Measurements from ENCODE around the gene TMEM44.
"Not testable (repeated sequence)": the region's sequence is repeated elsewhere in the genome, so short reads cannot be mapped to it uniquely, and the experiment has no call there.

TMEM44 gene

DNA sequence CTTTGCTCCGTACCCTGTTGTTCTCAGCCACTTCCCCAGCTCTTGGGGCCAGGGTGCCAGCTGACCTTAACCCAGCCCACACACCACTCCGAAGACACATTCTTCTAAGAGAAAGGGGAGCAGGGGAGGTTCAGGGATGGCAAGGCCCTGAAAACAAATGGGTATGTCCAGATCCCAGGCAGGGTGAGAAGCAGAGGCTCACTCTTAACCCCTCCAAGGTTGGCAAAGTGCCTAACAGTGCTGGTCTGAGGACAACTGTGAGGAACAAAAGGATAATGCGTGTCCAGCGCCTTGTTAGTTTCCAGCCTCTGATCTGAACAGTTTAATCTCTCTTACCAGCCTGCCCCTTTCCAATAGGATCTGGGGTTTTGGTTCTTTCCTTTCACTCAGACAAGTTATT lies 1.5 kb downstream of the TMEM44 start:
- no peaks in the 10 kb centered on the region for H3K9me3 ChIP-seq (ENCODE audit: insufficient read depth, low read length)
- H2AFZ ChIP-seq (ENCODE audit: low read depth, low read length) = no peak overlapping the region
- H3K79me2 ChIP-seq (ENCODE audit: low read length) = no peaks in the 10 kb centered on the region
- H3K27me3 ChIP-seq (ENCODE audit: low read depth, low read length) = no peaks in the 10 kb centered on the region
- peaks cover 6% of the 10 kb centered on the region for H3K36me3 ChIP-seq (replicated peaks; ENCODE audit: low read depth, low read length)
- no peak overlapping the region for H3K4me3 ChIP-seq (ENCODE audit: low read length)
- no peaks in the 10 kb centered on the region for H4K20me1 ChIP-seq (ENCODE audit: insufficient read depth, low read length)
- H3K4me2 ChIP-seq (ENCODE audit: low read length) = no peak overlapping the region
- TF ChIP-seq, protein P1, sequence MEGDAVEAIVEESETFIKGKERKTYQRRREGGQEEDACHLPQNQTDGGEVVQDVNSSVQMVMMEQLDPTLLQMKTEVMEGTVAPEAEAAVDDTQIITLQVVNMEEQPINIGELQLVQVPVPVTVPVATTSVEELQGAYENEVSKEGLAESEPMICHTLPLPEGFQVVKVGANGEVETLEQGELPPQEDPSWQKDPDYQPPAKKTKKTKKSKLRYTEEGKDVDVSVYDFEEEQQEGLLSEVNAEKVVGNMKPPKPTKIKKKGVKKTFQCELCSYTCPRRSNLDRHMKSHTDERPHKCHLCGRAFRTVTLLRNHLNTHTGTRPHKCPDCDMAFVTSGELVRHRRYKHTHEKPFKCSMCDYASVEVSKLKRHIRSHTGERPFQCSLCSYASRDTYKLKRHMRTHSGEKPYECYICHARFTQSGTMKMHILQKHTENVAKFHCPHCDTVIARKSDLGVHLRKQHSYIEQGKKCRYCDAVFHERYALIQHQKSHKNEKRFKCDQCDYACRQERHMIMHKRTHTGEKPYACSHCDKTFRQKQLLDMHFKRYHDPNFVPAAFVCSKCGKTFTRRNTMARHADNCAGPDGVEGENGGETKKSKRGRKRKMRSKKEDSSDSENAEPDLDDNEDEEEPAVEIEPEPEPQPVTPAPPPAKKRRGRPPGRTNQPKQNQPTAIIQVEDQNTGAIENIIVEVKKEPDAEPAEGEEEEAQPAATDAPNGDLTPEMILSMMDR (IDR thresholded peaks at IDR 0.05; ENCODE audit: low read depth, low read length) = no peak
- TF ChIP-seq EZH2phosphoT487 (IDR thresholded peaks at IDR 0.05; ENCODE audit: low read depth) = no peak
- no peak overlapping the region for H3K27ac ChIP-seq (ENCODE audit: low read length)
- H3K9ac ChIP-seq (ENCODE audit: low read length) = no peak overlapping the region
- H3K4me1 ChIP-seq (ENCODE audit: low read length) = peaks cover 4% of the 10 kb centered on the region; the same call in 1 of the 2 replicates

DNA sequence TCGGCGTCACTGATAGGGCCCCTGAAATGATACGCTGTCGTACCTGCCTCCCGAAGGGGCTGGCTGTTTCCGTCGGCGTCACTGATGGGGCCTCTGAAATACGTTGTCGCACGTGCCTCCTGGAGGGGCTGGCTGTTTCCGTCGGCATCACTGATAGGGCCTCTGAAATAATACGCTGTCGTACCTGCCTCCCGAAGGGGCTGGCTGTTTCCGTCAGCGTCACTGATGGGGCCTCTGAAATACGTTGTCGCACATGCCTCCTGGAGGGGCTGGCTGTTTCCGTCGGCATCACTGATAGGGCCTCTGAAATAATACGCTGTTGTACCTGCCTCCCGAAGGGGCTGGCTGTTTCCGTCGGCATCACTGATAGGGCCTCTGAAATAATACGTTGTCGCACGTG lies 2.5 kb downstream of the TMEM44 start:
- H3K4me1 ChIP-seq (ENCODE audit: low read length) = not testable (repeated sequence)

DNA sequence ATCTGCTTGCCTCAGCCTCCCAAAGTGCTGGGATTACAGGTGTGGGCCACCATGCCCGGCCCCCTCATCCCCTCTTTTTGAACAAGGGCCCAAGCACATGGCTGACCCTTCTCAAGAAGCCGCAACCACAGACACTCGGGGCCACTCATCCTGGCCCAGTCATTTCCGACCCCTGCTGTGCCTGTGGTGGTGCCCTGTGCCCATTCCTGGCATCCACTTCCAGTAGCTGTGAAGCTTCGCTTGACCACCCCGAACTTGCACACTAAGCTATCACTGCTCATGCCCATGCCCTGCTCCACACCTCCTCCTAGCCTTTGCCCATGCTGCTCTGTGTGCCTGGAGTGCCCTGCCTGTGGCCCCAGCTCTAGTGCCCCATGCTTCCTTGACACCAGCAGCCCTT lies 8.3 kb downstream of the TMEM44 start:
- Histone ChIP-seq H3K79me2 (ENCODE audit: low read length) (no peaks in the 10 kb centered on the region), H3K36me3 (replicated peaks; ENCODE audit: low read depth, low read length) (peaks cover 9% of the 10 kb centered on the region)
- no peak for TF ChIP-seq EZH2phosphoT487 (IDR thresholded peaks at IDR 0.05; ENCODE audit: low read depth)
- TF ChIP-seq, protein P1 (IDR thresholded peaks at IDR 0.05; ENCODE audit: low read depth, low read length) = no peak

More for the DNA sequence above, 2.5 kb downstream of the TMEM44 start:
- H3K4me2 ChIP-seq (ENCODE audit: low read length); H3K4me3 ChIP-seq (ENCODE audit: low read length); H3K9ac ChIP-seq (ENCODE audit: low read length); H4K20me1 ChIP-seq (ENCODE audit: insufficient read depth, low read length); H3K36me3 ChIP-seq (replicated peaks; ENCODE audit: low read depth, low read length); H2AFZ ChIP-seq (ENCODE audit: low read depth, low read length); H3K27me3 ChIP-seq (ENCODE audit: low read depth, low read length); H3K79me2 ChIP-seq (ENCODE audit: low read length); H3K9me3 ChIP-seq (ENCODE audit: insufficient read depth, low read length); H3K27ac ChIP-seq (ENCODE audit: low read length): not testable (repeated sequence)

DNA sequence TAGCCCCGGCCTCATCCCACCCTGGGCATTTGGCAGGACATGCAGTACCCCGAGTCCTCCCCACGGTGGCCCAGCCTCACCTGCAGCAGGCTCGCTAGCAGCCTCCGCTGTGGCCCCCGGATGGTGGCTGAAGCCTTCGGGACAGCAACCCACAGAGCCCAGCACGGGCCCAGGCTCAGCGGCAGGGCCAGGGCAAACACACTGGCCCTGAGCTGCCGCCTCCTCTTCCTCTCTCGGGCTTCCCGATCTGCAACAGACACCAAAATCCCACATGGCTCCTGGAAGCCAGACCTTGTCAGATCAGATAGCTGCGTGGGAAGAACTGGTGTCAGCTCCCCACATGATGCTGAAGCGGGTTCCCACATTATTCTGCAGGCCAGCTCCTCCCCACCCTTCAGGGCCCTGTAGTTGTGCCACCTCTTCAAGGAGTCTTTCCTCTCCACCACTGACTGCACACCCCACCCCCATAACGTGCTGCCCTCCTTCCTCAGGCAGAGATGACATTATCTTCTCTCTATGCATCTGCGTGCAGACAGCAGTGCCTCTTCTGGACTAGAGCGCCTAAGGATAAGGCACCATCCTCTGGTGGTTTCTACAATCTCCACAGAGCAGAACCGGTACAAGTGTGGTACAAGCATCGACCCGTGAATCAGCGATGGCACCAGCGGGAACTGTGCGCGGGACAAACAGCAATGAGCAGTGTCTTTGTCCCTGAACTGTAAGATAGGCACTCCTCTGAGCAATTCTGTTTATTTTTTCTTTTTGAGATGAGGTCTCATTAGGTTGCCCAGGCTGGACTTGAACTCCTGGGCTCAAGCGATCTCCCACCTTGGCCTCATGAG lies 9.5 kb downstream of the TMEM44 start:
- Histone ChIP-seq H3K9ac (ENCODE audit: low read length) (no peak overlapping the region), H2AFZ (ENCODE audit: low read depth, low read length) (no peak overlapping the region), H4K20me1 (ENCODE audit: insufficient read depth, low read length) (no peaks in the 10 kb centered on the region), H3K36me3 (replicated peaks; ENCODE audit: low read depth, low read length) (peaks cover 6% of the 10 kb centered on the region), H3K4me2 (ENCODE audit: low read length) (no peak overlapping the region), H3K4me3 (ENCODE audit: low read length) (no peak overlapping the region), H3K27me3 (ENCODE audit: low read depth, low read length) (no peaks in the 10 kb centered on the region), H3K27ac (ENCODE audit: low read length) (no peak overlapping the region), H3K79me2 (ENCODE audit: low read length) (no peaks in the 10 kb centered on the region), H3K9me3 (ENCODE audit: insufficient read depth, low read length) (no peaks in the 10 kb centered on the region), H3K4me1 (ENCODE audit: low read length) (no peaks in the 10 kb centered on the region)
- TF ChIP-seq, protein P1 (IDR thresholded peaks at IDR 0.05; ENCODE audit: low read depth, low read length) = no peak
- TF ChIP-seq EZH2phosphoT487 (IDR thresholded peaks at IDR 0.05; ENCODE audit: low read depth) = no peak

More for the DNA sequence above, 8.3 kb downstream of the TMEM44 start:
- Histone ChIP-seq H3K9me3 (ENCODE audit: insufficient read depth, low read length) (no peaks in the 10 kb centered on the region), H3K4me1 (ENCODE audit: low read length) (no peaks in the 10 kb centered on the region), H3K27ac (ENCODE audit: low read length) (no peak overlapping the region), H4K20me1 (ENCODE audit: insufficient read depth, low read length) (no peaks in the 10 kb centered on the region), H3K27me3 (ENCODE audit: low read depth, low read length) (no peaks in the 10 kb centered on the region), H3K9ac (ENCODE audit: low read length) (no peak overlapping the region), H2AFZ (ENCODE audit: low read depth, low read length) (no peak overlapping the region), H3K4me3 (ENCODE audit: low read length) (no peak overlapping the region), H3K4me2 (ENCODE audit: low read length) (no peak overlapping the region)
